GM21619 (cell line): ENCODE data around the gene ARHGEF4.

Experiments used
- ATAC-seq: cut with Tn5 transposase; IDR thresholded peaks from one replicate; pipeline ENCODE4 v1.9.1; 2021; ENCODE audit not compliant: unreplicated experiment

The ARHGEF4 gene

DNA sequence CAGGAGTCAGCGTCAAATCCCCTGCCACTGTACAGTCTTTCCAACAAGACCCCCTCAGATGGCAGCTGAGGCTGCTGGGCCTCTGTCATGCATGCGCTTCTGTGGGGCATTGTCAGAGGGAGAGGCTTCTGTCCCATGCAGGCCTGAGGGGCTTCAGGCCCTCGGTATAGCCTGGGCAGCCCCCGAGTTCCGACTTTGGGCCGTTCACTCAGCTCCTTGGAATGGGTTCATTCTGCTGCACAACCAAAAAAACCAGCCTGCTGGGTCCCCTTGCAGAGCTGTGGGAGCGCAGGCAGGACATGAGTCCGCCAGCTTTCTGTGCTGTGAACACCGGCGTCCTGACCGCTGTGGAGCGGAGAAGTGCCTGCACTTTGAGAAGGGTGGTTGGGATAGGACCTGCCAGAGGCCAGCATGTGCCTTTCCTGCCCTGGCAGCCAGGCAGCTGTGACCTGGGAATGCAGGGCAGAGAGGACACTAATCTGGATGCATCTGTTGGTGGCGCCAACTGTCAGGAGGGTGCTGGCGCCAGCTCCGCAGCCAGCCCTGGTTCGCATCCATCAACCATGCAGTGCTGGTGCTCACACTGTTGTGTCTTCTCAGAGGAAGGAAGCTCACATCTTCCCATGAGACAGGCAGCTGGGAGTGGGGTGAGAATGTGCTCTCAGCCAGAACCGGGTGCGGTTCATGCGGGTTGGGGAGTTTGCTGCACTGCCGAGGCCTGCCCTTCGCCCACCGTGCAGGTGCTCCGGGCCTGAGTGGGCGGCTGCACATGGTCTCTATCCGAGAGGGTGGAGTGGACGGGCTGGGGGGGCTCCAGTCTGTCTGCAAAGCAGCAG is 14.3 kb downstream of the ARHGEF4 start:
- ATAC-seq, result no peak

DNA sequence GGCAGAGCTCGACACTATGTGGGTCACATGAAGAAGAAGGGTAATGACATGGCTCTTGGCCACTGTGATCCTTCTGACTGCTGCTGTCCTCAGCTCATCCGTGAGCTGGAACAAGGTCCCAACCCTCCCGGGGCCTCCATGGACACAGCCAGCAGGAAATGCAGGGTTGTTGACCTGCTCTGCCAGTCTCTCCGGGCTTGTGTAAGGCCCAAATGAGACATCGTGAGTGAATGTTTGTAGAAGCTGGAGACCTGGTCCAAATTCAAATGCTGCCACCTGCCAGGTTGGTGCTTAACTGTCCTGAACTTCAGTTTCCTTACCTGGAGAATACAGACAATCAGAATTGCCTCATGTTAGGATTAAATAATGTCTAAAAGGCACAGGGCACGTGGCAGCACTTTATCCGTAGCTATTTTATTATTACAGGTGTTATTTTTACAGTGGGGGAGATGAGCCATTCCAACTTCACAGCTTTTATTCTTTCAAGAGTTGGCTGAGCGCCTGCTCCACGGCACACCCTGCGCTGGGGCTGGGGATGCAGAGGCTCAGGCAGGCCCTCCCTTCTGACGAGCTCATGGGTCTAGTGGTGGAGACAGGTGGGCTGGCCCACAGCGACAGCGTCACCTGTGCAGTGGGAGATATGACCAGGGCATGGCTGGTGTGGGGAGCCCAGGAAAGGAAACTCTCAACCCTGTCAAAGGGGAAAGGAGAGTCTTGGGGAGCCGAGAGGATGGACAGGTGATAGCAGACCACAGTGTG is 15.1 kb downstream of the ARHGEF4 start:
- no peak for ATAC-seq

DNA sequence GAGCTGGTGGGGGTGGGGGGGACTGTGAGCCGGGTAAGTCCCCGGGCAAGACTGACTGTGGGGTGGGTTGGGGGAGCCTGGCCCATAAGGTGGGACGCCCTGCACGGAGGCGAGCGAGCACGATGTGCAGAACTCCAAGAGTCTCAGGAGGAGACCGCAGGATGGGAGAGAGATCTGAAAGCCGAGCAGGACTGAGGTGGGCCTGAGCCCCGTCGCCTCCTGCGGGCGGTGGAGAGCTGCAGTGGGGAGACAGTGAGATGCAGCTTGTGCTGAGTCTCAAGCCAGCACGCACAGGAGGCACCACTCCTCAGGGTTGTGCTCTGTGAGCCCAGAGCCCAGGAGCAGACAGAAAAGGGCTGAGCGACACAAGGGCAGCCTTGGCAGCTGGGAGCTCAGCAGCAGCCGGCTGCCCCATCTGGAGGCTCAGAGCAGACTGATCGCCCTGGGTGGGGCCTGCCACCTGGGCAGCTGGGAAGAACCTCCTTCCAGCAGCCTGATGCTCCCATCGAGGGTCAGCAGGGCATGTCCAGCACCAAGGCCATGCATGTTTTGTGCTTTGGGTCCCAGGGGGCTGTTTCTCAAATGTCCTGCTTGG is 15.9 kb downstream of the ARHGEF4 start:
- ATAC-seq, result no peak

DNA sequence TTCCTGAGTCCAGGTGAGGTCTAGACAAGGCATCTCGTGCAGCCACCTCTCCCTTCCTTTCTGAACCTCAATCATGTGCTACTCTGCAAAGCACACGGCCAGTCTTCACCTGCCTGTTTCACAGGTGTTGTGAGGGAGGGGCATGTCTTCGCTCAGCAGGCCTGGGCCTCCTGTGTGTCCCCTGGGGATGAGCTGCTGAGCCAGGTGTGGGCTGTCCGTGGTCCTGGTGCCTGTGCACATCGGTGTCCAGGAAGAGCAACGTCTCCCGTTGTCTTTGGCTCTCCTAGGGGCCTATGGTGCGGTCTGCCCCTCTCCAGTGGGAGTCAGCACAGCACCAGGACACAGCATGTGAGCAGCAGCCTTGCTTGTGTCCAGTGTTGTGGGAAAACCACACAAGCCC is 16.7 kb downstream of the ARHGEF4 start:
- ATAC-seq, result no peak

DNA sequence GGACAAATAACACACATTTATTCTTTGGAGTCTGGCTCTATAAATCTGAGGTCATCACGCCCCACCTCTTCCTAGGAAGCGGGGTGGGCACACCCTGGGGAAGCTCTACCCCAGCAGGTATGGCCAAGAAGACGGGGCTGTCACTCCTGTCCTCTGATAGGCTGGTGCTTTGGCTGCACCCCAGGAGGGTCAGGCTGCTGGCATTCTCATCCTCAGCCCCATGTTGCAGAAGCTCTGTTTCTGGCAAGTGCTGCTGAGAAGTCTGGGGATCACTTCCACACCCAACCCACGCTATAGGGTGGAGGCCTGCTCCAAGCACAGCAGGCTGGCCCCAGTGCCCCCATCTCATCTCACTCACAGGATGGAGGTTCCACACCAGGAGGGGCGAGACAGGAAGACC is 17.6 kb downstream of the ARHGEF4 start:
- ATAC-seq, result no peak

DNA sequence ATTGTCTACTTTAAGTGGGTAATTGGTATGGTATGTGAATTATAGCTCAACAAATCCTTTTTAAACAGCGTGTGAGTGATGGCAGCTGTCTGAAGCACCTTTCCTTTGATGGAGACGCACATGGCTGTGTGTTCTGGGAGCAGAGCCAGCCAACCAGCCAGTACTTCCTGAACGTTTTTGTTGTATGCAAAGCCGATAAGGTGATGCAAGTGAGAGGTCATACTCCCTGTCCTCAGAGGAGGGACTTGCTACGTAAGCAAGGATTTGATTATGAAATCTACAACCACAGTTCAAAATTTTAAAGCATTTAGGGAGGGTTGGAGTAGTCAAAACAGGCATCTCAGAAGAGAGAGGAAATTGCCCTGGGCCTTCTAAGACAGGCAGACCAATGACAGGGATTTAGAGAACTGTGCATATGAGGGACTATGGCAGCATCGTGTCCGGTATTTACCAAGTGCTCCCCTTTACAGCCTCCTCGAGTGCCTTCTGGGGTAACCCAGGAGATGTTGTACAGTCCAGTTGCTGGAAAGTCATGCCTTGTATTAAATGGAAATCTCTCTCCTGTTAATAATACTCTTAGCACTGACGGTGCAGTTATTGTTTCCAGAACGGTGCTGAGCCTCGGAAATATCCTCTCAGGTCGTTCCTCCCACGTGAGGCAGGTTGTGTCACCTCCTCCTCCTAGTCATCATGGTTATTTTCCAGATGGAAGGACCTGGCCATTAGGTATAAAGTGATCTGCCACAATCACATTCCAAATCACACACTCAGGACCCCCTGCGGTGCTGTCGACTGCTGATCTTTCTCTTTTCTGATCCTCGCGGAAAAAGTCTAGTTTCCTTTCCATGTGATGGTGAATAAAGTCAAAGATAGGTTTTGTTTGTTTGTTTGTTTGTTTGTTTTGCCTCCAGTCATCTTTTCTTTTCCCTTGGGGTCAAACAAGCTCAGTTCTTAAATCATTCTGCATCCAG is 28.4 kb downstream of the ARHGEF4 start:
- no peak for ATAC-seq

DNA sequence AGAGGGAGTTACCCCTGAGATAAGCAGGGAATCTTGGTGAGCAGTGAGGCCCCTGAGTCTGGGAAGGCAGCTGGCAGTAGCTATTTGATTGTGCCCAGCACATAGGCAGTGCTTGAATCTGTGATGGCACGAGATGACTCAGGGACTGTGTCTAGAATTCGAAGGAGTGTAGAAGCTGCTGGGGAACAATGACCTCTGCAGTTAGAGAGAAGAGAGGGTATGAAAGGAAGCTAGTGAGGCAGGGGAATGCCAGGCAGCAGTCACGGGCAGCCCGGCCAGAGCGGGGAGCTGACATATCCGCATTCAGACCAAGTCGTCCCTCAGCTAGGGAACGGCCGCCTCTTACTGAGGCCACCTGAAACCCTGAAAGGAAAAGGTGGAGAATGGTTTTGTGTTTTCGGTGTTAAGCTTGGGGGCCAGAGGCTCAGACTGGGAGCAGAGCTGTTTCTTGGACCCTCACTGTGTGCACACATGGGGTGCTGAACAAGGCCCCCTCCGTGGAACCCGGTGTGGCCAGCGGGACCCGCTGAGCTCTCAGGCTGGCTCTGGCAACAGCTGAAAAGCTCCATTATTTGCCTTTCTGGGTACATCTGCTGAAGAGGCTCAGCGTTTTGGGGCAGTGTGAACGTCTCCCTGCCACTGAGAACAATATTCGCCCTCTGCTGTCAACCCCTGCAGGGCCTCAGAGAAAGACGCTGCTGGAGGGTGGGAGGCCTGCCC is 32.9 kb downstream of the ARHGEF4 start:
- no peak for ATAC-seq

DNA sequence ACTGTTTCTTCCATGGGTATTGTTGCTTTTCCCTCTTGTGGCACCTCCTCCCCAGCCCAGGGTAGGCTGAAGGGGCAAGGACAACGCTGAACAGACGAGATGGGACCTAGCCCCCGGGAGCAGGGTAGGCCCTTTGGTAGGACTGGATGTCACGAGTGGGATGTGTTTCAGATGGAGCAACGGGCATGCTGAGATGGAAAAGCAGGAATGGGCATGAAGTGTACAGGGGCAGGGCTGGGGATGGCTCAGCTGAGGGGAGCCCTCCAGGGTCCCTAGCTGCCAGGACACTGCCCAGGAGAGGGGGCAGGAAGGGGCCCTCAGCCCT is 33.4 kb downstream of the ARHGEF4 start:
- no peak for ATAC-seq

DNA sequence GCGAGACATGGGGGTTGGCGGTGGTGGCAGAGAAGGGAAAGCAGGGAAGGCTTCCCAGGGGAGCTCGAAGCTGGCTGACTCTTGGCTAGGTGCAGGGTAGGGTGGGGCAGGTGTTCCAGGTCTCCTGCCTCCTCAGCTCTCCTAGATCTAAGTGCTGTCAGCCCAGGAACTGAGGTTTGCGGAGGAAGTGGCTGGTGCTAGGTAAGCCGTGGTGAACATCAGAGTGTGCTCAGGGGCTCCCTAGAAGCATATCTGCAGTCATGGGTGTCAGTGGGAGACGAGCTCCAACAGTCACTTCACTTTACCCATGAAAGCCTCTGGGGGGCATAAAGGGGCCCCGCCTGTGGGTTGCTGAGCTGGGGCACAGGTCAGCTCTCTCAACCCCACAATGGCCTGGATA is 34.1 kb downstream of the ARHGEF4 start:
- ATAC-seq, result no peak

DNA sequence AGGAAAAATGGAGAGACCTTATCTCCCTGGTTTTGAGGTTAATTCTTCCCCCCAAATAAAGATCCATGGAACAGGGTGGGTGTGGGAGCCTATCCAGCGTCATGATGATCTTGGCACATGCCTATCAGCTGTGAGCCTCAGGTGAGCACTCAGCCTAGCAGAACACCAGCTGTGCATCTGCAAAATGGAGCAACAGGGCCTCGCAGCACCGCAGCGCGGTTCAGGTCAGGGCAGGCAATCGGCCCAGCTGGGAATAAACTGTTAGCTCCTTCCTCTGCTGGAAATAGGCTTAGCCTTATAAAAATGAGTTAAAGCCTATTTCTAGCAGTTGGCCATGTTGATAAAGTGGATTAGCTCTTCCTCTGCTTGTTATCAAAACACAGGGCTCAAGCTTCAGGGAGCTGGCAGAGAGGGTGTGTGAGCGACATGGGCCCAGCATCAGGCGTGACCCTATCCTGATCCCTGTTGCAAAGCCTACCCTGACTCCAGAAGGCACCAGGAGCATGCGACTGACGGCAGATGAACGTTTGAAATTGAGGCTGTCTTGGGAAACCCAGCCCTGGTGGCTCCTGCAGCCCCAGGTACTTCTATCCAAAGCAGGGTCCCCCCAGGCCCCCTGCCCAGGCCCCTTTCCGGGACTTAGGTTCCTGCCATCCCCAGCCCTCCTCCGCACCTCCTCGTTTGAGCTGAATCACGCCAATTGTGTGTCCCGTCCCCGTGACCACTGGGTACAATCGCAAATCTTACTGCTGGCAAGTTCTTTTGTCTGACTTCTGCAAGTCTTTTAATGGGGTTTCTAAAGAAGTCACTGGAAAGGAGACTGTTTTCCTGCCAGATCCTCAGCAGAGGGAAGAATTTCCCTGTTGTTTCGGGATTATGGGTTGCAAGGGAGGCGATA is 35.4 kb downstream of the ARHGEF4 start:
- no peak for ATAC-seq

DNA sequence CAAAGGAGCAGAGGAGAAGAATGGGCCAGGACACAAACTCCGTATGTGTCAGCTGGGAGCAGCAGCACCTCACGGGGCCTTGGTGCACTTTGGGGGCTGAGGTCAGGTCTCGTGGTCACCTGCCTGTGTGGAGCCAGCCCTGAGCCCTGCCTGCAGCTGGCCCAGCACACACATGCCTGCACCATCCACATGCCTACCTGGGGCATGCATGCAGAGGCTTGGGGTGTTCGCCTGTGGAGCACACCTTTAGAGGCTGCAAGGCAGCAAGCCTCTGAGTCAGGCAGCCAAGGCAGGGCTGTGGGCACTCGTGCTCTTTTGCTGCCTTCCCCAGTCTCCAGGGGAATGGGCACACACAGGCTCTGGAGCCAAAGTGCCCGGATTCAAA is 36.0 kb downstream of the ARHGEF4 start:
- ATAC-seq, result no peak

DNA sequence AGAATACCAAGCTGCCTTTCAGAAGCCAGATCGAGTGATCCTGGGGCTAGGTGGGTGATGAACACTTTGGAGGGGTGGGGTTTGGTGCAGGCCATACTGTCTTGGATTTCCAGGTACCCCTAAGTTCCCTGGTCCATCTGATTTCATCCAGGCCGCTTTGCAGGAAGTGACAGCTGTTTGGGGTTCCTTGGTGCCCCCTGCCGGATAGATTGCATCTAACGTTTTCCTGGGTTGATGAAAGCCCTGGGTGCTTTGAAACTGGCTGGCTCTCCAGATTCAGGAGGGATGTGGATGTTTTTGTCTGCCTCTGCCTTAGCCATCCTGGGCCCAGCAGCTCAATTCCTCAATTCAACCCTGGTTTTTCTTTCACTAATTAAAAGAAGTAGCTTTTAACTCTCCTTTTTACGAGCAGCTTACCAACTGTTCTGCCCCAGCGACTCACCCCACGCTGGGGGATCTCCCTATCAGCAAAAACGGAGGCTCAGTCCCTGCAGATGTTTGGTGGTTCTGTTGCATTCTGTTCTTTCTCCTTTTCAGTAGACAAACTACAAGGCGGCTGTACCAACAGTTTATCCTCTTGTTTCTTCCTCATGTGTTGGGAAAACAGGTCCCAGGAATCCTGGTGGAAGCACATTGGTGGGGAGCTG is 37.1 kb downstream of the ARHGEF4 start:
- ATAC-seq, result peak; percentile 72

DNA sequence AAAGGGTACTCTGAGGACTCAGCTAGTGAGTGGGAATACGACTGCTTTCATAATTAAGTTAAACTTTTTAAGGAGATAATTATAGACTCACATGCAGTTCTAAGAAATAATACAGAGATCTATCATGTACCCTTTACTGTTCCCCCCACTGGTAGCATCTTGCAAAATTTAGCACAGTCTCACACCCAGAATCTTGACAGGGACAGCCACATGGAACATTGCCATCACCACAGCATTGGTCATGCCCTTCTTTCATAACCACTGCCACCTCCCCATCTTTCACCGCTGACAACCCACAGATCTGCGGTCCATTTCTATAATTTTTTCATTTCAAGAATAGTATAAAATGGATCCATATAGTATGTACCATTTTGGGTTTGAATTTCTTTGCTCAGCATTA is 37.8 kb downstream of the ARHGEF4 start:
- ATAC-seq, result no peak

DNA sequence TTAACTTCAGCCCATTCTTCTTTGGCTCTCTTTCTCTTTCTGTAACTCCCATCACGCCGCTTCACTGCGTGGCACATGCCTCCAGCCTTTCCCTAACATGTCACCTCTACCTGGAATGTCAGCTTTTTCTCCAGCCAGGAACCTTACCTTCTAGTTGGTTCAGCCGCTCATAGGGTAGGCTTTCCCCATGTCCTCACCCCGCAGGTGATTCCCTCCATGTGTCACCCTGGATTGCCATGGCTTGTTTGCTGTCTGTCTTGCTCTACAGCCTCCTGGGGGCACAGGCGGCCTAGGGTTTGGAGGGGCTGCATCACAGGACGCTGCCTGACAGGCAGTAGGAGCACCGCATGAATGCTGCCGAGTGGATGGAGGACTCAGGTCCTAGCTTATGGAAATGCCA is 39.2 kb downstream of the ARHGEF4 start:
- no peak for ATAC-seq

DNA sequence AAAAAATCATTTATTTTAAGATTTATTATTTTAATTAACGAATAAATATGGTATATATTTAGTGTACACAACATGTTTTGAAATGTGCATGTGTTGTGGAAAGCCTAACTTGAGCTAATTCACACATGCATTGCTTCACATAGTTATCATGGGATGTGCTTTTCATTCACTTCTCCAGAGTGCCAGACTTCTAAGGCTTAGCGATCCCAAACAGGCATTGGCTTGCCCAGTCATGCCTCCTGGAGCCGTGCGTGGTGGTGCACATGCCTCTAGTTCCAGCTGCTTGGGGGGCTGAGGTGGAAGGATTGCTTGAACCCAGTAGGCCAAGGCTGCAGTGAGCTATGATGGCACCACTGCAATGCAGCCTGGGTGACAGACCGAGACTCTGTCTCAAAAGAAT is 40.5 kb downstream of the ARHGEF4 start:
- ATAC-seq, result no peak

DNA sequence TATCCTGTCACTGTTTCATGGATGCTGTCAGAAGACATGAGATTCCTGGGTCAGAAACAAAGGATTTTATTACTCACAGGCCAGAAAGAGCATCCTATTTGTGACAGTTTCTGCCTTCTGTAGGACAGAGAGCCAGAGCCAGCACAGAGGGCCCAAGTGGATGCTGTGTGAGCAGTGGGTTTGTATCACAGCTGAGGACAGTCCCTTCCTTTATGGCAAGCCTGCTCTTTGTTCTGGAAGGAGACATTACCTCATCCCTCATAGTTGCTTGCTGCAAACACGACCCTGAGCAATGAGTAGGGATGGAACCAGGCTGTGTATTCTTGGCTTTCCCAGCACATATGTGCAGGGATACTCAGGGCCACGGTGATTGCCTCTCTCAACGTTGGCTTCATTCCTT is 41.6 kb downstream of the ARHGEF4 start:
- ATAC-seq, result no peak

DNA sequence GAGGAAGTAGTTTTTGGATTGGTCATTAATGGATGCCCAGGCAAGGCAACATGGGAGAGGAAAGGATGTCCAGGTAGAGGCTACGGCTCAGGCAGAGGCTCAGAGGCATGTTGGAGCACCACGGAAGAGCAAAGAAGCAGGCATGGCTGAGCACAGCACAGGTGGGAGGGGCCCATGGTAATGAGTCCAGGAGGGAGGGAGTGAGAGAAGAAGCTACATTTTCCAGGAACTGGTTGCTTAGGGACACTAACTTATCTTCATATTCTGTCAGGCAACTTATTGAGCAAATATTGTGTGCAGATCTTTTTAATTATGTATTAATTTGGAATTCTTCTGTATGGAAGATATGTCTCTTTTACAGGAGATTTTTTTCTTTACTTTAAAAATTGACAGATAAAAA is 42.2 kb downstream of the ARHGEF4 start:
- no peak for ATAC-seq

DNA sequence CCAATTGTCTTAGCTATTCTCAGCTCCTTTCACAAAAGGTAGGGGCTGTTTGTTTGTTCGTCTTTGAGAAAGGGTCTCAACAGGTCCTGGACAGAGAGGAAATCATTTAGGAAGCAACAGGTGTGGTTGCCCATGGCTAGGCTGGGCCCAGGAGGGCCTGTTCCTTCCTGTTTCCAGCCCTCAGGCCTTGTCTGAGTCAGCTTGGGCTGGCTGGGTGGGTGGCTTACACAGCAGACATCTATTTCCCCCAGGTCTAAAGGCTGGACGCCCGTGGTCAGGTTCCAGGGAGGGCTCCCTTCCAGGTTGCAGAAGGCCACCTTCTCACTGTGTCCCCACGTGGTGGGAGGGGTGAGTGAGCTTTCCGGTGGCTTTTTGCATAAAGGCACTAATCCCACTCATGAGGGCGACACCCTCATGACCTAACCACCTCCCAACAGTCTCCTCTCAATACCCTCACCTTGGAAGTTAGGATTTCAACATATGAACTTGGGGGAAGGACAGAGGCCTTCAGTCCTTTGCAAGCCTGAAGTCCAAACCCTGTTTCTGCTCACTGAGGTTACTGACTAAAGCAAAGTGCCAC is 45.5 kb downstream of the ARHGEF4 start:
- ATAC-seq, result no peak

DNA sequence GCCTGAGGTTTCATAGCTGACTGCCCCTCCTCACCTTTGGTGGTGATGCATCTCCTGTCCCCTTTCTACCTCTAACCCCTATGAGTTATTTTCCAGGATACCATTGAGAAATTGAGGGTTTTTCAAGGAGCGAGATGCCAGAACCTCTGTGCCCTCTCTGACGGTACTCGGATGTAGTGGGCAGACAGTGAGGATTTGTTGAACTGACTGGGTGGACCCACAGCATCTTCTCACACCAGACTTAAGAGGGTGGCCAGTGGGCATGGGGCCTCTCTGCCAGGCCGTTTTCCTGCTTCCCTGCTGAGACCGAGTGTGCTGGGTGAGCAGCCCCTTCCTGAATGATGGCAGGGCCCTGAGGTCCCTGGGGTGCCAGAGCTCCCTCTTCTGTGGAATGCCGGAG is 46.3 kb downstream of the ARHGEF4 start:
- ATAC-seq, result no peak
